Measurements from ENCODE around the gene KLK4.

- TF ChIP-seq CTCF (IDR thresholded peaks at IDR 0.05; ENCODE audit: poor library complexity) = no peak
- TF ChIP-seq EZH2 (IDR thresholded peaks at IDR 0.05; ENCODE audit: borderline replicate concordance) = no peak
- TF ChIP-seq EZH2phosphoT487 (IDR thresholded peaks at IDR 0.05; ENCODE audit: low read depth, severe bottlenecking, unreplicated experiment) = no peak
These were observed 31.0 kb downstream of the KLK4 start for GRCh38 chr19:50880241-50880640.

Measured in hepatocyte (in vitro differentiated cells).